DND-41 (cell line): ENCODE data around the gene CDYL2.

Experiments
- CTCF ChIP-seq: IDR thresholded peaks from 2 replicates; pipeline ENCODE4 v1.5.1; 2012; ENCODE audit warnings: borderline replicate concordance, low read length, moderate library complexity, mild to moderate bottlenecking; ENCODE audit not compliant: poor library complexity, severe bottlenecking; ENCODE audit errors: extremely low read depth
- EZH2 ChIP-seq: IDR thresholded peaks from 3 replicates; pipeline ENCODE4 v1.6.1; 2012; ENCODE audit warnings: borderline replicate concordance, low read depth, mild to moderate bottlenecking, moderate library complexity, low read length, inconsistent platforms; ENCODE audit not compliant: severe bottlenecking

DNA sequence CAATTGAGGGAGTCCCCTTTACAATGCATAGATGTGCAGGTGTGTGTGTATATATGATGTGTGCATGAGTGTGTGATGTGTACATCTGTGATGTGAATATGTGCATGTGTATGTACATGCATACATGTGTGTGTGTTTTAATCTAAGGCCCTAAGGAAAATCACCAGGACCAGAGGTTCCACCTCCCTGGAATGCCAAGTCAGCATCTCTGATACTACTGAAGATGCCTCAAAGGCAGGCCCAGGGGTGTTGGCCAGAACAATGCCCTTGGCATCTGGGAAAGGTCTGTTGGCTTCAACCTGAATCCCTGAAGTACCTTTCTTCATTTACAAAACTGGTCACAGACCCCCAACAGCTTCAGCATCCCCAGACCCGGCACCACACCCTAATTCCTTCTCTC is 129.5 kb downstream of the CDYL2 start:
- no peak for TF ChIP-seq EZH2
- TF ChIP-seq CTCF: no peak
